GM21529 (cell line): ENCODE data around the gene CELA3A.
"Not testable (repeated sequence)": the region's sequence is repeated elsewhere in the genome, so short reads cannot be mapped to it uniquely, and the experiment has no call there.

Experiments
- ATAC-seq: cut with Tn5 transposase; IDR thresholded peaks from one replicate; pipeline ENCODE4 v1.9.1; 2021; ENCODE audit not compliant: unreplicated experiment

Gene CELA3A

GRCh38 chr1:22001409-22001808 is at the start of gene CELA3A:
TSS of gene CELA3A (plus strand) at chr1:22001657. CDS start at chr1:22001675, 18 bp downstream.
- ATAC-seq = no peak

GRCh38 chr1:21952786-21953520 is 48.5 kb upstream of the CELA3A start:
- no peak for ATAC-seq

DNA sequence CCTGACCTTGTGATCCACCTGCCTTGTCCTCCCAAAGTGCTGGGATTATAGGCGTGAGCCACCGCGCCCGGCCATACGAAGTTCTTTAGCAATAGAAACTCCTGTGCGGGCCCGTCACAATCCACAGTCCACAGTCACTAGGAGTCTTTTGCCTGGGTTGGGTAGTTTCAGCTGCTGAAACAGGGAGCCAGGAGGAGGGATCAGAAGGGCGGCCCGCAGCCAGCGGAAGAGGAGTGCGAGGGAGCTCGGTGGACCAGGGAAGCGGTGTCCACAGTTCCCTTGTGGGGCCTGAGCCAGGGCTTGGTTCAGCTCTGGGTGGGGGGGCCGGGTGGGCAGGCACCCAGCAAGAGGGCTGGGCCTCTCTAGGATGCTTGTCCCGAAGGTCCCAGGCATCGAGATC is 46.4 kb upstream of the CELA3A start:
- ATAC-seq = no peak

- no peak for ATAC-seq
These were observed 45.8 kb upstream of the CELA3A start for GRCh38 chr1:21955501-21956281.

DNA sequence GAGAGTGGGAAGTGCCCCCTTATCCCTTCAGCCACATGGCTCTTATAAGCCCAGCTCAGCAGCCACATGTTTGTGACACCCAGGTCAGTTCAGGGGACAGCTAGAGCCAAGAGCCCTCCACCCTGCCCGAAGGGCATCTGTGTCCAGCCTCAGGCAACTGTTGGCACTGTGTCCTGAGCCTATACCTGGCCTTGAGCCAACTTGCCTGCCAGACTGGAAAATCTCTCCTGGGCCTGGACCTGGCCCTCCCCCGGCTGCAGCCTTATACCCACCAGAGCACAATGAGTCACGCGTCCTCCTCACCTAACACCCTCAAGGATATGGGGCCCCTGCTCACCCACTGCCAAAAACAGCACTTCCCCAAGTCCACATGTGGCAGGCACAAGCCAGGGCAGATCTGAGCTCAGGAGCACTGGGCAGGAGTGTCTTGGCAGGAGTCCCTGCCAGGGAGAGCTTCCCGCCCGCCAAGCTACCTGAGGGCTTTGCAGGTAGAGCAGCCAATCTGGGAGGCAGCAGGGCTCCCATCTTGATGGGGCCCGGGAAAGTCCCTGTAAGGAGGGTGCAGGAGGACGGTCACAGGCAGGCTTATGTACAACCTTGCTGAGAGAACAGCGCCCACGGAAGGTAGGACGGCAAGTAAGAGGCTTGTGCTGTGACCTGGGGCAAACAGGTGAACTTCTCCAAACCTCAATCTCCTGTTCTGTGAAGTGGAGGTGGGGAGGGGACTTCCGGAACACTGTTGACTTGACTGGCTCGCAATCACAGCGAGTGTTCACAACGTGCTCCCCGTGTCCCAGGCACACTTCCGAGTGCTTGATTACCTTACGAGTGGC is 44.5 kb upstream of the CELA3A start:
- ATAC-seq = no peak

DNA sequence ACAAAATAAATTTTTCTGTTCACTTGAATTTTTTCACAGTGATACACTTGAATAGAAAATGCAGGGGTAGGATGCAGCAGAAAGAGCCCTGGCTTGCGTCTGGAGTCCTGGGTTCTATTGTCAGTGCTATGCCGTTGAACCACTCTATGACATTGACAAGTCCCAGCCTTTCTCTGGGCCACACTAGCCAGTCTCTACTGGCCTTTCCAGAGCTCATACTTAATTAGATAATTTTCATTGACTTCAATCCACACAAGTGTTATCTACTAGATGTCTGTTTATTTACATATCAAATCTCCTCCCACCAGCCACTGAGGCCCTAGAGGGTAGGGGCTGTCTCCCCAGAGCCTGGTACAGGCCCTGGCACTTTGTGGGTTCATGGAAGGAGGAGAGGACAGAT is 40.1 kb upstream of the CELA3A start:
- ATAC-seq = no peak

DNA sequence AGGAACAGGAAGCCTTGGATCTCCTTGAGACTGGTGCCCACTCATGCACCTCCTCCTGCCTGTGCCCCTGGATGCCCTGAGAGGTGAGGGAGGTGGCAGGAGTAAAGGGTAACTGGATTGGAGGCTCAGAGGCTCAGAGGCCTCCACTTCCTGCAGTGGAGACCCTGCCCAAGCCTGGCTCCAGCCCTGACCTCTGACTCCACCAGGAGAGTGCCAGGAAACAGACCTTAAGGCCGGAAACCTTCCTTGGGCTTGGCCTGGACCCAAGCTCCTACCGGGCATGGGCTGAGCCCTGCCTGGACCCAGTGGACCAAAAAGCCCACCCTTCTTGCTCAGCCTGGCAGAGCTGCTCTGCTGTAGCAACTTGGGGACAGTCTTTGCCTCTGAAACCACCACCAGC is 39.7 kb upstream of the CELA3A start:
- no peak for ATAC-seq

DNA sequence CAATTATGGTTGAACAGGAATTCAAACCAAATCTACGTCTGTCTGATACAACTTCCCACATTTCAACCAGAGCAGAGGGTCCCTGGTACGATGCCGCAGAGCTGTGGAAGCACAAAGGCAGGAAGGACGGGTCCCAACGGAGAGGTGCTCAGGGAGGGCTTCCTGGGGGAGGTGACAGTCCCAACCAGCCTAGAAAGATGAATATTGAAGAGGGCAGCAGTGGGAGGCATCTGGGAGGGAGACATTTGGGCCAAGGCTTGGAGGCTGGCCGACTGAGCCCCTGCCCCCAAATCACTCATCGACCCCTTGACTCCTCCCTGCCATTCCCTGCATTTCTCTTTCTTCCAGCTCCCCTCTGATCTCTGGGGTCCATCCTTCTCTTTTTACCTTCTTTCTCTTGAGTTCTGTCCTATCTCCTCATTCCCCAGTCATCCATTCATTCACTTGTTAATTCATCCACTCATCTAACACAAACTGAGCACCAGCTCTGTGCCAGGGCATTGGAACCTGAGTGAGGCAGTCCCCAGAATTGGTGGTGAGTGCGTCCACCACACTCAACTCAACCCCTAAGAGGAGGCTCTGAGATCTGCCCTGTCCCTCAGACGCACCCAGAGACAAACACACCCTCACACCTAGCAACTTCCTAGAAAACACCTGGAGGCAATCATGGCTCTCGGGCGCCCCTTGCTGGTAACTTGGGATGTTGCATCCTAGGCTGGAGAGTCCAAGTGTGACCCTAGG is 37.8 kb upstream of the CELA3A start:
- no peak for ATAC-seq

- no peak for ATAC-seq
These were observed 35.0 kb upstream of the CELA3A start for GRCh38 chr1:21966247-21967000.

DNA sequence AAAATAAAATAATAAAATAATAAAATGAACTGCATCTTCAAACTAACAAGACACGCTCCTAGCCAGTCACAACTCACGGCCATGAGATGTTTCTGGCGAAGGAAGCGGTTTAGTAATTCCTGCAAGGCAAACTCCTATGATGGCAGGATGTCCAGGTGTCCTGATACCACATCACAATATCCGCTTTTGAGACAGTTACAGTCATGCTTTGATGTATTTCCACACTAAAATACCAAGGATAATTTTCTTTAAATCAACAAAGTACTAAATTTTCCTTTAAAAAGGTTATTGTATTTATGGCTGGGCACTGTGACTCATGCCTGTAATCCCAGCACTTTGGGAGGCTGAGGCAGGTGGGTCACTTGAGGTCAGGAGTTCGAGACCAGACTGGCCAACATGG is 34.2 kb upstream of the CELA3A start:
- not testable (repeated sequence) for ATAC-seq

DNA sequence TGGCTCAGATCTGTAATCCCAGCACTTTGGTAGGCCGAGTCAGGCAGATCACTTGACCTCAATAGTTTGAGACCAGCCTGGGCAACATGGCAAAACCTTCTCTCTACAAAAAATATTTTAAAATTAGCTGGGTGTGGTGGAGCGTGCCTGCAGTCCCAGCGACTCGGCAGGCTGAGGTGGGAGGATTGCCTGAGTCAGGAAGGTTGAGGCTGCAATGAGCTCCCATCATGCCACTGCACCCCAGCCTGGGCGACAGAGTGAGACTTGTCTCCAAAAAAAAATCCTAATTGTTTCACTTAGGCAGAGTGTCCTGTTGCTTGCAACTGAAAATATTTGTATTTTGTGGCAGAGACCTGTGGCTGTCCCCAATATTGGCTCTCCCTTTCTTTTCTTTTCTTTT is 32.4 kb upstream of the CELA3A start:
- not testable (repeated sequence) for ATAC-seq

GRCh38 chr1:21970523-21970922 is 30.9 kb upstream of the CELA3A start:
- ATAC-seq = not testable (repeated sequence)

DNA sequence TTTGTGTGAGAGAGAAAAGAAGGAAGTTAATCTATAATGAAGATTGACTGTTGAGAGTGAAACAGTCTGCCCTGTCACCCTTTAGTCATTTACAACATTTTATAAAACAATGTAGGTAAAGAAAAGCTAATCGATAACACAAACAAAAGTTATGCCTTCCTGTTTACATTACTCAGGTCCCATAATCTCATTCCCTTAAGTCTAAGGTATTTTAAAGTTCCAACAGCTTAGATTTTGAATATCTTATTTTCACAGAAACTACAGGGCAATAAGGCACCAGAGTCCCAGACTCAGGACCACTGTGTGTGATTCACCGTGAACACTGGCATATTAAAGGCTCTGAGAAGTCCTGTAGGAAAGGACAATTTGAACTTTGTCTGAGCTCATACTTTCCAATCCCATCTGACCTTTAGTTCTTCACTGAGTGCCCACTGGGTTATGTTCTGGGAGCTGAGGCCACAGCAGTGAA is 28.4 kb upstream of the CELA3A start:
- ATAC-seq = not testable (repeated sequence)

DNA sequence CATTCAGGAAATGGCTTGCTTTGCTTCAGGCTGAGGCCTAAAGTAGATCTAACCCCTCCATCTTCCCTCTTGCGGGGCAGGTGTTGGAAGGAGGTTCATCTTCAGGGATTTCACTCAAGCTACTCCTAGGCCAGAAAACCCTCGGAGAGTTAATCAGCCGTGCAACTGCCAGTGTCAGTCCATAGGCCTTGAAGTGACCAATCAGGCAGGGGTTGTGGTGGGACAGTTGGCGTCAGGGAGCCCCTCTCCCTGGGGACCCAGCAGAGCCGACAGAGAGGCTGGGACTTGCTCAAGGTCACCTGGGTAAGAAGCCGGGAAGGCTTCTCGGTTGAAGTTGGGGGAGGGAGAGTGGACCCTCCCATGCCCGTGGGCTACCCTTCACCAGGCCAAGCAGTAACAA is 27.5 kb upstream of the CELA3A start:
- not testable (repeated sequence) for ATAC-seq

- not testable (repeated sequence) for ATAC-seq
These were observed 26.8 kb upstream of the CELA3A start for GRCh38 chr1:21974699-21975098.

DNA sequence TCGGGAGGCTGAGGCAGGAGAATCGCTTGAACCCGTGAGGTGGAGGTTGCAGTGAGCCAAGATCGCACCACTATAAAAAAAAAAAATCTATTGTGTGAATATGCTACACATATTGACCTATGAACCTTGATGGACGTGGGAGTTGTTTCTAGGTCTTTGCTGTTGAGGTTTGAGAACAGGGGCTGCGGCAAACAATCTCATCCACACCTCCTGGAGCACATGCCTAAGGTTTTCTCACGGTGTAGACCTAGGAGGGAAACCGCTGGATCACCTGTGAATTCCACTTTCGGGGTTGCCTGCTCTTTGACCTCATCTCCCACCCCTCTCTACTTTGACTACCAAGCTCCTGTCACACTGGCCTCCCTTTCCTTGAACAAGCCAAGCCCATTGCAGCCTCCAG is 26.2 kb upstream of the CELA3A start:
- not testable (repeated sequence) for ATAC-seq

DNA sequence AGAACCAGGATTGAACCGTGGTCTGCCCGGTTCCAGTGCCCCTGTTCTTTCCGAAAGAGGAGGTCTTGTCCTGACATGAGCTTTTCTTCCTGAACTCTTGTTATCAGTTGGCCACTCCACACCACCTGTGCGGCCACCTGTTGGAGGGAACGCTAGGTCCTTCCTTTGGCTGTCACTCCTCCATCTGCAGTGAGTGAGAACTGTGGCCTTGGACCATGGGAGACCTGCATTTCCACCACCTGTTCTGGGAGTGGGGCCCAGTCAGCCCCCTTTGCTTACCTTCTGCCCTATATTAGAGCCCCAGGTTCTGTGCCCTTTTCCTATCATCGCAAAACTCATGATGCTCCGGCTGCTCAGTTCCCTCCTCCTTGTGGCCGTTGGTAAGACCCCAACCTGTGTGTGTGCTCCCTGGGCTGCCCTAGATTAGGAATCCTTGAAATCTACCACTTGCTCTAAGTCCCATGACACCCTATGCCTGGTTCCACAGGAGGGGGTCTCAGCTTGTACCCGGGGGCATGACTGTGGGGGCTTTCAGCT is 24.7 kb upstream of the CELA3A start, which contains the start of gene CELA3B:
Gene CELA3B (plus strand): TSS at position 320 of the 537 bp plus-strand sequence. CDS start 18 bp downstream, at position 338.
- ATAC-seq = not testable (repeated sequence)

- not testable (repeated sequence) for ATAC-seq
These were observed 23.2 kb upstream of the CELA3A start for GRCh38 chr1:21978209-21978608.

DNA sequence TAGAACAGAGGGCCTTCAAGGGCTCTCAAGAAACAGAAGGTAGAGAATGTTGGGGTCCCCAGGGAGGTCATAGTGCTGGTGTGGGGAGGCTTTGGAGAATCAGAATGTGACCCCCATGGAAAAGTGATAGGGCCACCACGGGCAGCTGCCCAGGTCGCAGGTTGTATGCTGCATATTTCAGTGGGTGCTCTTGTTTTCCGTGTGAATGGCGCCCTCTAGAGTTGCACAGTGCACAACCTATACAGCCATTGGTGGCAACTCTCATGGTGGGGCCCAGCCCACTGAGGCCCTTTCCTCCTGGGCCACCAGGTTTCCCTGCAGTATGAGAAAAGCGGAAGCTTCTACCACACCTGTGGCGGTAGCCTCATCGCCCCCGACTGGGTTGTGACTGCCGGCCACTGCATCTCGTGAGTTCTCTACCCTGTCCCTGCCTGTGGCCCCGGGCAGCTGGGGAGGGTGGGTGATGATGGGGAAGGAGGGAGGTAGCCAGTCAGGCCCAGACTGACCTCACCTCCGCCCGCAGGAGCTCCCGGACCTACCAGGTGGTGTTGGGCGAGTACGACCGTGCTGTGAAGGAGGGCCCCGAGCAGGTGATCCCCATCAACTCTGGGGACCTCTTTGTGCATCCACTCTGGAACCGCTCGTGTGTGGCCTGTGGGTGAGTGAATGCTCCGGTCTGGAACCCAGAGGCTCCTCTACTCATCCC is 20.8 kb upstream of the CELA3A start:
- ATAC-seq = not testable (repeated sequence)
